Neural crest cell (in vitro differentiated cells): ENCODE data around the gene KANK4. TPM values are rescaled to one million over a fixed set of nuclear protein-coding genes. Genes with fewer than 3 reads are reported as not detected.

Experiments
- DNase-seq: peaks from one replicate; pipeline ENCODE4 v3.0.0; 2021; ENCODE audit warnings: low read depth, mixed read lengths, low spot score
- H3K27ac Mint-ChIP-seq: one replicate; pipeline ENCODE4 v1.8.0; 2021; ENCODE audit warnings: mild to moderate bottlenecking, mixed read lengths; ENCODE audit not compliant: unreplicated experiment
- H3K27me3 Mint-ChIP-seq: 2 replicates; pipeline ENCODE4 v1.8.0; 2021; ENCODE audit warnings: low read depth, mild to moderate bottlenecking, mixed read lengths
- H3K36me3 Mint-ChIP-seq: 2 replicates; pipeline ENCODE4 v1.8.0; 2021; ENCODE audit warnings: low read depth, mild to moderate bottlenecking, mixed read lengths
- H3K4me1 Mint-ChIP-seq: 2 replicates; pipeline ENCODE4 v1.8.0; 2021; ENCODE audit warnings: mixed read lengths
- H3K4me3 Mint-ChIP-seq: one replicate; pipeline ENCODE4 v1.8.0; 2021; ENCODE audit warnings: mild to moderate bottlenecking, mixed read lengths
- H3K9me3 Mint-ChIP-seq: 2 replicates; pipeline ENCODE4 v1.8.0; 2021; ENCODE audit warnings: mixed read lengths
- total RNA-seq: library from RNA; stranded (reverse); gene quantifications from 2 replicates; pipeline ENCODE4 v1.2.1, GENCODE V29; 2021
- TF ChIP-seq, protein P1 (sequence below): fragments of 200-600 bp; sonication (generic); conservative IDR thresholded peaks from 2 replicates; pipeline ENCODE4 v1.5.0; 2021; ENCODE audit warnings: antibody characterized with exemption, mild to moderate bottlenecking

KANK4 gene
- total RNA-seq, 1 donor from 2014 or later = 5.4 TPM

- DNase-seq = no peak
- Mint-ChIP-seq H3K4me3 (no peak overlapping the region), H3K9me3 (peaks cover 2% of the 10 kb centered on the region), H3K27ac (peak overlapping the region; percentile 81), H3K36me3 (peaks cover 3% of the 10 kb centered on the region), H3K4me1 (peaks cover 7% of the 10 kb centered on the region), H3K27me3 (no peaks in the 10 kb centered on the region)
- TF ChIP-seq, protein P1, sequence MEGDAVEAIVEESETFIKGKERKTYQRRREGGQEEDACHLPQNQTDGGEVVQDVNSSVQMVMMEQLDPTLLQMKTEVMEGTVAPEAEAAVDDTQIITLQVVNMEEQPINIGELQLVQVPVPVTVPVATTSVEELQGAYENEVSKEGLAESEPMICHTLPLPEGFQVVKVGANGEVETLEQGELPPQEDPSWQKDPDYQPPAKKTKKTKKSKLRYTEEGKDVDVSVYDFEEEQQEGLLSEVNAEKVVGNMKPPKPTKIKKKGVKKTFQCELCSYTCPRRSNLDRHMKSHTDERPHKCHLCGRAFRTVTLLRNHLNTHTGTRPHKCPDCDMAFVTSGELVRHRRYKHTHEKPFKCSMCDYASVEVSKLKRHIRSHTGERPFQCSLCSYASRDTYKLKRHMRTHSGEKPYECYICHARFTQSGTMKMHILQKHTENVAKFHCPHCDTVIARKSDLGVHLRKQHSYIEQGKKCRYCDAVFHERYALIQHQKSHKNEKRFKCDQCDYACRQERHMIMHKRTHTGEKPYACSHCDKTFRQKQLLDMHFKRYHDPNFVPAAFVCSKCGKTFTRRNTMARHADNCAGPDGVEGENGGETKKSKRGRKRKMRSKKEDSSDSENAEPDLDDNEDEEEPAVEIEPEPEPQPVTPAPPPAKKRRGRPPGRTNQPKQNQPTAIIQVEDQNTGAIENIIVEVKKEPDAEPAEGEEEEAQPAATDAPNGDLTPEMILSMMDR = no peak
These were observed 53.0 kb downstream of the KANK4 start for GRCh38 chr1:62265956-62266935.

GRCh38 chr1:62263814-62264353 is 55.4 kb downstream of the KANK4 start:
- TF ChIP-seq, protein P1 = no peak
- Mint-ChIP-seq H3K27ac (peak overlapping the region; percentile 64), H3K4me3 (no peak overlapping the region), H3K4me1 (peaks cover 4% of the 10 kb centered on the region), H3K9me3 (peaks cover 2% of the 10 kb centered on the region), H3K36me3 (peaks cover 3% of the 10 kb centered on the region), H3K27me3 (no peaks in the 10 kb centered on the region)
- DNase-seq = no peak

- Mint-ChIP-seq H3K4me3 (no peak overlapping the region), H3K27ac (peak overlapping the region; percentile 64), H3K36me3 (peaks cover 3% of the 10 kb centered on the region), H3K9me3 (peaks cover 2% of the 10 kb centered on the region), H3K4me1 (peaks cover 4% of the 10 kb centered on the region), H3K27me3 (no peaks in the 10 kb centered on the region)
- DNase-seq = no peak
- TF ChIP-seq, protein P1 = no peak
These were observed 56.0 kb downstream of the KANK4 start for GRCh38 chr1:62263006-62263813.

DNA sequence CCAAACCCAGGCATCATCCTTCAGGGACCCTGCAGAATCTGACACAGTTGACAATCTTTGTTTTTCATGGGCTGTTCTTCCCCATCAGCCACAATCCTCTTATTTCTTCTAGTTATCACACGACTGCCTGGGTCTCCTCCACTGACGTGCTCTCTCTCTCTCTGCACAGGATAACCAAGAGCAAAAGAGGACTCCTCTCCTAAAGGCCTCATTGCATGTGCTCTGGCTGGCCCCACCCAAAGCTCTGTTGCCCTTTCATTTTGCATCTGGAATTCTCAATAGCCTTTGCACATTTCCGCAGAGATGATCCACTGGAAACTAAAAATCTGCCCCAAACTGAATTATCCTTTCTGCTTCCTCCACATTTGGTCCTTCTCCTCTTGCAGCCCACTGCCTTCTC is 58.5 kb downstream of the KANK4 start:
- Mint-ChIP-seq H3K4me1 (no peaks in the 10 kb centered on the region), H3K27ac (no peak overlapping the region)
- TF ChIP-seq, protein P1 = no peak

DNA sequence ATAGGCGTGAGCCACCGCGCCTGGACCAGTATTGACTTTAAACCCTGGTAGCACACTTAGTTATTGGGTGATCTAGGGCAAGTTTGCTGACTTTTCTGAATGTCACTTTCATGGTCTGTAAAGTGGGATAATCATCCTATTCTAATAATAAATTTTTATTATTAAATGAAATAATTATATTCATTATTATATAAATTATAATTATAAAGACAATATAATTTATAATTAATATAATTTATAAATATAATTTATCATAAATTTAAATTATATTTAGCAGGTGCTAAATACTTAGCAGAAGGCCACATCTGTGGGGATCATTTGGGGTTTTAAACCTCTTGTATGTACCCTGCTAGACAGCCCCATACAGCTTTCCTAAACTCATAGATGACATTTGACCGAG is 59.7 kb downstream of the KANK4 start:
- Mint-ChIP-seq H3K27ac (no peak overlapping the region), H3K4me1 (no peaks in the 10 kb centered on the region), H3K36me3 (no peaks in the 10 kb centered on the region), H3K4me3 (no peak overlapping the region), H3K9me3 (peaks cover 2% of the 10 kb centered on the region), H3K27me3 (no peaks in the 10 kb centered on the region)
- no peak for DNase-seq
- TF ChIP-seq, protein P1 = no peak

More for the DNA sequence above, 58.5 kb downstream of the KANK4 start:
- Mint-ChIP-seq H3K27me3 (no peaks in the 10 kb centered on the region), H3K9me3 (peaks cover 2% of the 10 kb centered on the region), H3K36me3 (no peaks in the 10 kb centered on the region), H3K4me3 (no peak overlapping the region)
- DNase-seq = no peak
